IPS-15b (cell line): ENCODE data around the gene LRFN2.

Experiments
- H3K27me3 ChIP-seq: one replicate; pipeline ENCODE4 v1.6.1; 2013; ENCODE audit warnings: low read length; ENCODE audit not compliant: control insufficient read depth, insufficient read depth
- H3K36me3 ChIP-seq: one replicate; pipeline ENCODE4 v1.6.1; 2013; ENCODE audit warnings: low read length; ENCODE audit not compliant: control insufficient read depth, insufficient read depth
- H3K4me1 ChIP-seq: one replicate; pipeline ENCODE4 v1.6.1; 2013; ENCODE audit warnings: mild to moderate bottlenecking, low read length; ENCODE audit not compliant: control insufficient read depth, insufficient read depth
- H3K4me3 ChIP-seq: one replicate; pipeline ENCODE4 v1.5.1; 2013; ENCODE audit warnings: low read depth, low read length
- H3K9ac ChIP-seq: one replicate; pipeline ENCODE4 v1.6.1; 2013; ENCODE audit warnings: low read depth, mild to moderate bottlenecking, low read length
- H3K9me3 ChIP-seq: one replicate; pipeline ENCODE4 v1.6.1; 2013; ENCODE audit warnings: mild to moderate bottlenecking, low read length; ENCODE audit not compliant: control insufficient read depth, insufficient read depth

Gene LRFN2

GRCh38 chr6:40526036-40526435 is 61.1 kb downstream of the LRFN2 start:
- Histone ChIP-seq H3K4me1 (peaks cover 24% of the 10 kb centered on the region), H3K9ac (no peak overlapping the region), H3K36me3 (no peaks in the 10 kb centered on the region), H3K4me3 (no peak overlapping the region), H3K27me3 (no peaks in the 10 kb centered on the region), H3K9me3 (no peaks in the 10 kb centered on the region)

GRCh38 chr6:40524797-40525585 is 62.2 kb downstream of the LRFN2 start:
- no peak overlapping the region for H3K9ac ChIP-seq
- no peaks in the 10 kb centered on the region for H3K9me3 ChIP-seq
- no peak overlapping the region for H3K4me3 ChIP-seq
- no peaks in the 10 kb centered on the region for H3K36me3 ChIP-seq
- peaks cover 24% of the 10 kb centered on the region for H3K4me1 ChIP-seq
- no peaks in the 10 kb centered on the region for H3K27me3 ChIP-seq

- no peaks in the 10 kb centered on the region for H3K27me3 ChIP-seq
- peaks cover 19% of the 10 kb centered on the region for H3K4me1 ChIP-seq
- H3K4me3 ChIP-seq, result no peak overlapping the region
- H3K9me3 ChIP-seq, result no peaks in the 10 kb centered on the region
- no peaks in the 10 kb centered on the region for H3K36me3 ChIP-seq
- H3K9ac ChIP-seq, result no peak overlapping the region
Measured at GRCh38 chr6:40523505-40524172, 63.5 kb downstream of the LRFN2 start.

GRCh38 chr6:40521496-40521895 is 65.7 kb downstream of the LRFN2 start:
- no peak overlapping the region for H3K9ac ChIP-seq
- no peak overlapping the region for H3K4me3 ChIP-seq
- H3K9me3 ChIP-seq, result no peaks in the 10 kb centered on the region
- H3K27me3 ChIP-seq, result no peaks in the 10 kb centered on the region
- H3K36me3 ChIP-seq, result no peaks in the 10 kb centered on the region
- peaks cover 19% of the 10 kb centered on the region for H3K4me1 ChIP-seq

GRCh38 chr6:40520678-40521077 is 66.5 kb downstream of the LRFN2 start:
- Histone ChIP-seq H3K9me3 (no peaks in the 10 kb centered on the region), H3K36me3 (no peaks in the 10 kb centered on the region), H3K9ac (no peak overlapping the region), H3K4me3 (no peak overlapping the region), H3K4me1 (peaks cover 15% of the 10 kb centered on the region), H3K27me3 (no peaks in the 10 kb centered on the region)

- no peak overlapping the region for H3K4me3 ChIP-seq
- peaks cover 11% of the 10 kb centered on the region for H3K4me1 ChIP-seq
- H3K27me3 ChIP-seq, result no peaks in the 10 kb centered on the region
- no peak overlapping the region for H3K9ac ChIP-seq
- no peaks in the 10 kb centered on the region for H3K9me3 ChIP-seq
- H3K36me3 ChIP-seq, result no peaks in the 10 kb centered on the region
Measured at GRCh38 chr6:40520084-40520483, 67.1 kb downstream of the LRFN2 start.

GRCh38 chr6:40517654-40518053 is 69.5 kb downstream of the LRFN2 start:
- Histone ChIP-seq H3K36me3 (no peaks in the 10 kb centered on the region), H3K4me3 (no peak overlapping the region), H3K9me3 (no peaks in the 10 kb centered on the region), H3K9ac (no peak overlapping the region), H3K4me1 (no peaks in the 10 kb centered on the region), H3K27me3 (no peaks in the 10 kb centered on the region)

- H3K4me1 ChIP-seq, result no peaks in the 10 kb centered on the region
- H3K9ac ChIP-seq, result no peak overlapping the region
- H3K27me3 ChIP-seq, result no peaks in the 10 kb centered on the region
- no peaks in the 10 kb centered on the region for H3K9me3 ChIP-seq
- no peaks in the 10 kb centered on the region for H3K36me3 ChIP-seq
- no peak overlapping the region for H3K4me3 ChIP-seq
Measured at GRCh38 chr6:40516429-40516828, 70.7 kb downstream of the LRFN2 start.

GRCh38 chr6:40512340-40512739 is 74.8 kb downstream of the LRFN2 start:
- H3K4me3 ChIP-seq, result no peak overlapping the region
- H3K9ac ChIP-seq, result no peak overlapping the region
- no peaks in the 10 kb centered on the region for H3K36me3 ChIP-seq
- no peaks in the 10 kb centered on the region for H3K27me3 ChIP-seq
- H3K4me1 ChIP-seq, result no peaks in the 10 kb centered on the region
- no peaks in the 10 kb centered on the region for H3K9me3 ChIP-seq

- no peaks in the 10 kb centered on the region for H3K4me1 ChIP-seq
- no peaks in the 10 kb centered on the region for H3K27me3 ChIP-seq
- no peak overlapping the region for H3K4me3 ChIP-seq
- H3K9ac ChIP-seq, result no peak overlapping the region
- H3K36me3 ChIP-seq, result no peaks in the 10 kb centered on the region
- no peaks in the 10 kb centered on the region for H3K9me3 ChIP-seq
Measured at GRCh38 chr6:40511884-40512283, 75.3 kb downstream of the LRFN2 start.

GRCh38 chr6:40510442-40510841 is 76.7 kb downstream of the LRFN2 start:
- Histone ChIP-seq H3K36me3 (no peaks in the 10 kb centered on the region), H3K4me1 (no peaks in the 10 kb centered on the region), H3K4me3 (no peak overlapping the region), H3K9ac (no peak overlapping the region), H3K27me3 (no peaks in the 10 kb centered on the region), H3K9me3 (no peaks in the 10 kb centered on the region)

- H3K4me3 ChIP-seq, result no peak overlapping the region
- H3K36me3 ChIP-seq, result no peaks in the 10 kb centered on the region
- H3K9me3 ChIP-seq, result no peaks in the 10 kb centered on the region
- no peaks in the 10 kb centered on the region for H3K27me3 ChIP-seq
- no peak overlapping the region for H3K9ac ChIP-seq
- H3K4me1 ChIP-seq, result no peaks in the 10 kb centered on the region
Measured at GRCh38 chr6:40509716-40510260, 77.4 kb downstream of the LRFN2 start.
